Left hindlimb (tissue), 1 donor: ENCODE data around the gene DUSP10.

Experiments used
- DNase-seq: peaks from one replicate; pipeline ENCODE4 v3.0.0-alpha.2; 2018

The DUSP10 gene

DNA sequence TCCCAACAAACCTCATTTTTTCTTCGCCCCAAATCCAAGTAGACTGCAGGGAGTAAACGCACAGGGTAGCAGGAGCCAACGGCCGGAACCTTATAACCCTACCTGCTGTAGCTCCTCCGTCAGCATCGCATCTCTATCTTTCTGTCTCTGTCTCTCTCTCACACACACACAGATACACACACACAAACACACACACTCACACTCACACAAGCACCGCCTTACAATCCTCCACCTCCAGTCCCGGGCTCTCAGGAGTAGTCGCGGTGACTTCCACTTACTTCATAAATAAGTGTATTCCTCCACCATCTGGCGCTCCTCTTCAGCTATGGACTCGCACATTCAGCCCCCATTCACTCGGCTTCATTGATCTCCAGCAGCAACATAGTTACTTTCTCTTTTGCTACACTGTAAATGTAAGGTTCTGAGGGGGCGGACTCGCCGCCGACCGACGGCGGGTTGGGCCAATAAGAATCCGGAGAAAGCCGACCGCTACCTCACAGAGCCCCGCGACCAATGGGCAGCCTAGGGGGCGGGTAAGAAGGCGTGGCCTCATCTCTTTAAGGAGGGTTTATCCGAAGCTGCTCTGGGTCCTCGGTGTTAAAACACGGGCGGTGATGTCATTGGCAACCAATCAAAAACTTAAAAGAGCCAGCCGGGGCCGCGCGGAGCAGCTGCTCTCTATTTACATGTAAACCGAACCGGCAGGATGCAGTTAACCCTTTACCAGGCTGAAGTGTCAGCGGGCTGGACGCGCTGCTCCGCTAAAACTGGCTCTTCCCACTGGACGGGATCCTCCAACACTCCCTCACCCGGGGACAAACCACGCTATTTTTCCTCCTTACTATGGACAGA is at the start of gene DUSP10:
Gene DUSP10, minus strand, starts transcription at position 387 of the 852 bp plus-strand sequence. CDS start 2,345 bp downstream, outside the sequence.
- DNase-seq: peak; percentile 100

DNA sequence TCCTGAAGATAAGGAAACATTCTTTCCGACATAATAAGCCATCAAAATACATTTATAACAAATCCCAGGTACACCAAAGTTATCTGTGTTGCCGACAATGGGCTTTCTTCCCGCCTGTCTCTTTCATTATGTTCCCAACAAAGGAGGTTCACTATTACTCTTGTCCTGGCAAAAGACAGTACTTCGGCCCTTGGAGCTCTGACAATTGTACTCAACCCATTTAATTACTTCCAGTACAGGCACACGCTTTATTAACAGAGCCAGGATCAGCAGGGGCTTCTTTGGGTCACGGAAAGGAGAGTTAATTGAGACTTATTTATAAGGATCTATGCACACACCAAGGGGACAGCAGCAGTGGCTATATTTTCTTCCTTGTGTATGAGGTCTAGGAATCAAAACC is 46.6 kb upstream of the DUSP10 start:
- no peak for DNase-seq

DNA sequence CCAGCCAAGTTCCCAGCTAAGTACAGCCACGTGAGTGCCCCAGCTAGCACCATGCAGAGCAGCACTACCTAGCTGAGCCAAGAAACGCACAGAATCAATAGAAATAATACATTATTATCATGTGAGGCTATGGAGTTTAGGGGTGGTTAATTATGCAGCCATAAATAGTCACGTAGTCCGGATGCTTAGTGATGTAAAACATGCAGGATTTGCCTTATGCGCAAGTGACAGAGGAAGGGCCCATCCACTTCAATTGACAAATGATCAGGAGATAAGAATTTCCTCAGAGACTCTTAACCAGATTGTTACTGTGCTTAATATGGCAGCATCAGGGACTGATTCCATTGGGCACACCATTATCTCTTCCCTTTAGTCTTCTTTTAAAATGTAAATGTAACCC is 44.8 kb upstream of the DUSP10 start:
- DNase-seq: no peak

DNA sequence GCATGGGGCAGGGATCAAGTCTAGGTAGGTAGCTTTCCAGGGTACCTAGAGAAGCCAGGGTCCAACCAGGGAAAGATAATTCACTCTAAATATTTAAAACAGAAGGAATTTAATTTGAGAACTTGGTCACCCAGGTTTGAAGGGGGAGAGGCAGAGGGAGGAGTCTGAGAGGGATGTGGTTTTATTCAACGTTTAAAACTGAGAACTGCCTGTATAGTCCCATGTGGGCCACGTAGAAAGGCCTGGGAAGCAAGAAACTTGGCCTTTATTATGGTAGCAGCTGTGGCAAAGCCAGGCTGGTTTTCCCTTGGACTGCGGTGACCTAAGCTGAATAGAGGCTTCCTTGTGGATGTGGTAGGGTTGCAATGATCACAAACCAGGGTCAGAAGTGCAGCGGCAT is 42.0 kb upstream of the DUSP10 start:
- peak; percentile 49 for DNase-seq

DNA sequence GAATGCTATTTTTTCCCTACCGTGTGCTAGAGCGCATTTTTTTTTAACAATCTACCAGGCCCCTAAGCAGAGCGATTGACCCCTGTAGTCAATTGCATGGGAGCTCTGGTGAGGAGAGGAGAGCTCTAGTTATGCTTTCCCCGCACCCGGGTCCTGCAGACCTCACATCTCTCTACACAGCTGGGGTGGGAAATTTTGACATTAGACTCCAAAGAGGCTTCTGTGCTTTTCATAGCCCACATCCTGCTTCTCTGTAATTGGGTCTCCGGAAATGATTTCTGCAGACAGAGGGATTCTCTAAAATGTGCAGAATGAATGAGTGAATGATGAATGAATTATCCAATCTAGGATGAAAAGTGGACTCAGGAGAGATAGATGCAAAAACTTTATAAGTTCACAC is 41.5 kb upstream of the DUSP10 start:
- no peak for DNase-seq

DNA sequence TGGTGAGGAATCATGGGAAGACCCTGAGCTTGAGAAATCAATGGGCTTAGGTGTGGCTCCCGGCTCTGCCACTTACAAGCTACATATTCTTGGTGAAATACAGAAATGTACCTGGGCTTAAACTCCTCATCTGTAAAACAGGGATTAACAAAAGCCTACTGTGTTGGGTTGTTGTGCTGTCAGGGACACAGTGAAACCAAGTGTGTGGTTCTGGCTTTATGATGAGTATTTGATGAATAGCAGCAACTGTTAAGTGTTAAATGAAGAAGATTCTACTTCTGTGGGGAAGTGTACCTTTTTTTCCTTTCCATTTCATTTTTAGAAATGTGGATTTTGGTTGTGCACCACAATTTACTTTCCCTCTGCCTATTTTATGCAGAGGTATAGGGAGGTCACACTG is 41.1 kb upstream of the DUSP10 start:
- no peak for DNase-seq

DNA sequence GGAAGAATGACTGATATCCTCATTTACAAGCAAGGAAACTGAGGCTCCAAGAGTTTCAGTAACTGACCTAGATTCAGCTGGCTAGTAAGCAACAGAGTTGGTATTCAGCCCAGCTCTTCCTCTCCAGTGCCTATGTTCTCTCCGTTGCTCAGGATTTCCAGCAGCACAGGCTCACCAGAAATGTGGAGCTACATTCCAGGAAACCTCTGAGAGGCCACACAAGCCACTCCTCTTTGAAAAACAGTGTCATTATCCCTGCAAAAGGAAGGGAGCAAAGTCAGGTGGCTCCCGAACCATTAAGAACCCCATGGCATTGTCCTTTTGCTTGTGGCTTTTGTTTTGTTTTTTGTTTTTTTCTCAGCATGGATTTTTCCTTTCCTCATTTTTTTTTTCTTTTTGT is 40.6 kb upstream of the DUSP10 start:
- no peak for DNase-seq

DNA sequence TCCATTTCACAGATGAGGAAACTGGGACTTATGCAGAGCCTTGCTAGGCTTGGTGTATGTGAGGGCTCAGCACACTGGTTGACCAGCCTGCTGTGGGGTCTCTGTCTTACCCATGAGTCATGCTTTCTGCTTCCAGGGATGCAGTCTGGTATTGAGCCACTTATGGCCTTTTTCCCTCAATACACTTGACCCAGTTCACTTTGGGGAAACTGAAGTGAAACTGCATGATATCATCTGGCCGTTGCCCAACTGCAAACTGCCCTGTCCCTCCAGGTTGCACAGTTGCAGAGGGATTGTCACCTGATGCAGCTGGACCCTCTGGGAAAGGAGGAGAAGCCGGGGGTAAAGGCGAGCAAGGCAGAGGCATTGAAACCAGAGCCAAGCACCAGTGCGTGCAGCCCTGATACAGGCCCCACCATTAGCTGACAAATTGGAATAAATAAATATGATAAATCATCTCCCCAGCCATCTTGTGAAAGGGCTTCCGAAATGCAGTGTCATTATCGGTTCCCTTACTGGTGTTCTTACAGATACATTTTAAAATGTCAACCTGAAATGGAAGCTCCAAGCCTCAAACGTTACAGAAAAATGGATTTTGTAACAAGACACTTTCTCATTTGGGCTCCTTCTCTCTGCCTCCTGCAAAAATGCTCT is 39.3 kb upstream of the DUSP10 start:
- no peak for DNase-seq

DNA sequence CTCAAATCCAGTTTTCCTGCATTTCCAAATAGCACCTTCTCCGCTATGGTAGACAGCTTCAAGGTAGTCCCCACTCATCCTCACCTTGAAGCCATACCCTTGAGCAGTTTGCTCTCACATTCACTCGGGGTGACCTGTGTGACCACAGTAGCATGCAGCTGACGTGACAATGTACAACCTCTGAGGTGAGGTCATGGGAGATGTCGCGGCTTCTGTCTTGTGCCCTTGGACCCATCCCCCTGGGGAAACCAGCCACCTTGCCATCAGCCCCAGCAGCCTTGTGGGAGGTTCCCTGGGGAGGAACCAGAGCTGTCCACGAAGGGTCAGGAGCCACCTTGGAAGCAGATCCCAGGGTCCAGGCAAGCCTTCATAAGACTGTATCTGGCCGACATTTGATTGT is 38.3 kb upstream of the DUSP10 start:
- no peak for DNase-seq

DNA sequence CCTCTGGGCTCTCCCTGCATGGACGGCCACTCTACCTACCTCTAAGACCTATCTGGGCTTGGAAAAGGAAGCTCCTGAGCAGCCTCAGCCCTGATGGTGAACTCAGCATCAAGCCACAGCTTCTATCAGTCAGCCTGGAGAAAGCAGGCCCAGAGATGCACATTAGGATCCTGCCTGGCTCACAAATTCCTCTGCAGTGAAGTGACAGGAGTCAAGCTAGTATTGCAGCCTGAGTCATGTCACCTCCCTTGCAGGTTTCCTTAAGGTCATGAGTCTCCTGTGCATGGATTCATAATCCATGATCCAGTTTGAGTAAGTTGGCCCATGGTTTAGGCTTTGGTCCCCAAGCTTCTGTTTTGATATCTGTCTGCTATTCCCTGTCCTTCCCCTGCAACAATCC is 37.9 kb upstream of the DUSP10 start:
- DNase-seq: no peak

DNA sequence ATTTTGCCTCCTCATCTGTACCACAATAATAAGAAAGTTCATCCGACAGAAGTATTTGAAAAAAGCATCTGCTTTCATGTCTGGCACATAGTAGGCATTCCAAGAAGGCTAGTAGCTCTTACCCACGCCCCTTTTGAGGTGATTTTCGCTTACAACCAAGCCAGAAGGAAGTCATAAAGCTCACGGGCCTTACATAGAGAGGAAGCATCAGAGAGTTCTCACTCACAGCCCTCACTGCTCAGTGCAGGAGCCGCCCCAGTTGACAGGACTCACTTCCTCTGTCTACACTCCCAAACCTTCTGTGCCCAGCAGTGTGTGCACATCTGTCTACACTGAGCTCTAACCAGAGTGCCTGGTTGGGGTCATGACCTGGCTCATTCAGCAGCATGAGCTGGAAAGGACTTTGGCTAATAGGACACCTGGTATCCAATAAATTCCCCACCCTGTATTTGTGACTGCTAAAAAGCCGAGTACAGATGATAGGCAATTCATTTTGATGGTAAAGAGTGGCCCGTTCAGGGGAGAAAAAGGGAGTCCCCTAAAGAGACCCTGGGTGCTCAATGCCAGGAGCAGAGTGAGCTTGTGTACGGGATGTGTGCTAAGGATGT is 36.8 kb upstream of the DUSP10 start:
- DNase-seq: no peak

DNA sequence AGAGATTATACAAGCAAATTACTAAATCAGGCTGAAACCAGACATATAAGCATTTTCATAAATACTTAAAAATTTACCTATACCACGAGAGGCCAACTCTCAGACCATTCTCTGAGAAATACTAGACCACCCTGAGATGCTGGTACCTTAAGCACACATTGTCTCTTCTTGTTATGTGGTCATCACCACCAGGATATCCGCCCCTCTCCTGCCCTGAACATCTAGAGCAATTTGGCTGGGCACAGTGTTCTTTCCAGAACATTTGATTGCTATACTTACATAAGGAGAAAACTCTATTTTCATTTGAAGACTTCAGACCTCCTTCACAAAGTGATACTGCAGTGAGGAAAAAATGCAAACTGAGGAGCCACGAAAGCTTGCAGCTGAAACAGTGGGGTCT is 36.2 kb upstream of the DUSP10 start:
- no peak for DNase-seq

DNA sequence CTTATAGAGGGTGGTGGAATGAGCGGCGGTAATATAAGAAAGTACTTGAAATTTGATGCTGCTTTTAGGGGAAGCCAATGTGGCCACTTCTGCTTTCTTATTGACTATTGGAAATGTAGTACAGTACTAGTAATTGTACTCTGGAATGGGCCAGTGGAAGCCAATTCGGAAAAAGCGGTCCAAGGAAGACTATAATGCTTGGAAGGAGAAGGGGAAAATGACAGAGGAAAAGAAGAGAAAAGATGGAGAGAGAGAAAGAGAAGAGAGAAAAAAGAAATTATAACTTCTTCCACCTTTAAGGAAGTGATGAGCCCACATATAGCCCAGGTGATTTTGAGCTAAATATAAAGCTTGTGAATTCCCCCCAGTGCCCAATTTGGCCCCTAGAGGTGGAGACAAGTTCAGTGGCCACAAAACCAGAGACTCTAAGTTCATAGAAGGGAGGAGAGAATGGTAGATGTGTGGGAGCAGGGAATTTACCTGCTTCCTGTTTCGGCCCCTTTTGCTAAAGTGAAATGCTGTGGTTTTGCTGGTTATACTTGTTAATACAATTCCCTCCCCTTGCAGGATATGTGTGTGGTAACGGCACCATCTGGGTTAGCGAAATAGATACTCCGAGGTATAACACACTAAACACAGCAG is 35.7 kb upstream of the DUSP10 start:
- no peak for DNase-seq

DNA sequence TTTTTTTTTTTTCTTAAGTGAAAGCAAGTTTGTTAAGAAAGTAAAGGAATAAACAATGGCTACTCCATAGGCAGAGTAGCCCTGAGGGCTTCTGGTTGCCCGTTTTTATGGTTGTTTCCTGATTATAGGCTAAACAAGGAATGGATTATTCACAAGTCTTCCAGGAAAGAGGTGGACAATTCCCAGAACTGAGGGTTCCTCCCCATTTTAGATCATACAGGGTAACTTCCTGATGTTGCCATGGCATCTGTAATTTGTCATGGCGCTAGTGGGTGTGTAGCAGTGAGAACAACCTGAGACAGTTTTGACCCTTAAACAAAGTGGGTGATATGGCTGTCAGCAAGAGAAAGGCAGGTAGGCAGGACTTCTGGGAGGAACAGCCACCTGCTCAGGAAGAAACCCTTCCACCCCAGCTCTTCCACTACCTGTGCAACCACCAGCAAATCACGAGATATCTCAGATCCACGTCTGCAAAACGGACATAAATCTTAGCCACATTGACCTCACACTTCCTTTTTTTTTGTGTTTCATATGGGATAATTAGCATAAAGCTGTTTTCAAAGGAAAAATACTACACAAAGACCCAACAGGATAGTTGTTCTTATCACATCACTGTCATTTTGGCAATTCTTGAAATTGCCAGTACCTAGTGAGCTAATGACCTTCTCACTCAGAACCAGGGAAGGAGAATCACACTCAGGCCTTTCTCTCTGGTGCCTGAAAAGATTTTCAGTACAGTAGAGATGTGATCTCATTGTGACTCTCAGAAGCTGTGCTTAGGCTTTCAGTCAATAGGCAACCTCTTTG is 34.8 kb upstream of the DUSP10 start:
- no peak for DNase-seq

DNA sequence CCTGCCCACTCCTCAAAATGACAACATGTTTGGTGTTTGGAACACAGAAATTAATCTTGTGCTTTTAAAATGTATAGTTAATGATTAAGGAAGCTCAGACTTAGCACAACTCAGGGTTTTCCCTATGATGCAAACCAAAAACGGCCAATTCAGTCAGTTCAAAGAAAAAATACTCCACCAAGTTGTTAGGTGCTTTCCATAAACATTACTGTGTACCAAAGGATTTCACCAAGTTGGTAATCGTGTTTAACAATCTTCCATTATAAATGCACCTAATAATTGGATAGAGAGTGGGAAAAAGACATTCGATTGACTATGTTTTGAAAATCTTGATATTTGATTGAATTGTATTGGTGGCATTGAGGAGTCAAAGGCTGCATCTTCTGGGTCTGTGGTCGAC is 33.3 kb upstream of the DUSP10 start:
- DNase-seq: no peak

DNA sequence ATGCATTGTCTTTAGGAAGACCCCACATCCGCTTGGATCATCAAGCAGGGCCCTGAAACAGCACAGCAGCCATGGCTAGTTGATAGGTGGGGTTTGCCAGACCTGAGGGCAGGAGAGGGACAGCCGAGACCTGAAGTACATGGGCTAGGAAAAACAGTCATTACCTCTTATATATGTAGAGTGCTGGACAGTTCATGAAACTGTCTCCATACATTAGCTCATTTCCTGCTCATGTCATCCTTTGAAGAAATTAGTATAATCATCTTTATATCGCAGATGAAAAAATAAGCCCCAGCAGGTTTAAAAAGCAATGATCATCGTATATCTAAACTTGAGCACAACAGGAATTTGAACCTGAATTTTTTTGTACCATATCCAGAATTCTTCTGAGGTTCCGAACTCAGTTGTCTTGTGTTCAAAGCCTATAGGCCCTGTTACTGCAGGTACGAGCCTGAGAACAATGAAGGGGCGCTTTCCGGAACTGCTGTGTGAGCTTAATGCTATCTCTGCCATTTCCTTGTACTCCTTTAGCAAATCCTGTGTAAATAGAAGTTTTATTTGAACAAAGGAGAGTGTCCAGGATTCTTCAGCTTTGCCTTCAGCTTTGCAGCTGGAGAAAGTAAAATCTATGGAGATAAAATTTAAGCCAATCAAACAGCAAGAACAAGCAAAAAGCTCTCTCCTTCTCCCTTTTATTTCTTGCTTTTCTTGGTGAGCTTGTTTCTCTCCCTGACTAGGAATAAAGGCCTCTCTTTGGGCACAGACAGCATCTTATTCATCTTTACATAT is 32.4 kb upstream of the DUSP10 start:
- DNase-seq: no peak

DNA sequence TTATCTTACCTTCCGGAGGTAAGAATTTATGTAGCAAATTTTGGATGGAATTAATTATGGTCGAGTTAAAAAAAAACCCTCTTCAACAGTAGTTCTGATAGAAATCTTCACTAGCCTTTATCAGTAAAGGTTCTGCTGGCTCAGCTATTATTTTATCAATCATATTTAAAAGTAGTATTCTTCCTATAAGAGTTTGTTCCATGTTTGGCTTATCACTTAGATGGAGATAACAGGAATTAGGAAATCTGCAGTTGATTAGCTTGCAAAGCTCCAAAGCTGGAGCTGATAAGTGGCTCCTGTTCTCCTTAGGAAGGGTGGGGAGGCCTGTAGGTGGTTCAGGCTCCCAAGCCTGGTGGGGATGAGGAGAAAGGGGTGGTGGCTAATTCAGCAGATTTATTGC is 31.5 kb upstream of the DUSP10 start:
- DNase-seq: no peak

DNA sequence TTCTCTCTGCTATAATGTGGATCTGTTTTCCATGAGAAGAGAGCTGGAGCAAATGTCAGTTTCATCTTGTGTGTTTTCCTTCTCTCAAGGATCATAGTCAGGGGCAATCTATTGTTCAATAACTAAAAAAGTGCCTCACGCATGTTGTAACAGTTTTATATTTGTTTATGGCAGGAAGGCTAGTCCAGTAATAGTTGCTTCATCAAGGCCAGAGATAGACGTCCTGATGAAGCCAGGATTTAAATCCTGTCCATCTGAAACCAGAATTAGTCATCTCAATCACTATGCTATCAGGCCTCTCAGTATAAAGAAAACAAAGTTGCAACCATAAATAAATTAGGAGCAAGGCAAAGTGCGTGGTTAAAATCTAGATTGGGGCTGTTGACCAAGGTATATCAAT is 30.2 kb upstream of the DUSP10 start:
- DNase-seq: no peak

DNA sequence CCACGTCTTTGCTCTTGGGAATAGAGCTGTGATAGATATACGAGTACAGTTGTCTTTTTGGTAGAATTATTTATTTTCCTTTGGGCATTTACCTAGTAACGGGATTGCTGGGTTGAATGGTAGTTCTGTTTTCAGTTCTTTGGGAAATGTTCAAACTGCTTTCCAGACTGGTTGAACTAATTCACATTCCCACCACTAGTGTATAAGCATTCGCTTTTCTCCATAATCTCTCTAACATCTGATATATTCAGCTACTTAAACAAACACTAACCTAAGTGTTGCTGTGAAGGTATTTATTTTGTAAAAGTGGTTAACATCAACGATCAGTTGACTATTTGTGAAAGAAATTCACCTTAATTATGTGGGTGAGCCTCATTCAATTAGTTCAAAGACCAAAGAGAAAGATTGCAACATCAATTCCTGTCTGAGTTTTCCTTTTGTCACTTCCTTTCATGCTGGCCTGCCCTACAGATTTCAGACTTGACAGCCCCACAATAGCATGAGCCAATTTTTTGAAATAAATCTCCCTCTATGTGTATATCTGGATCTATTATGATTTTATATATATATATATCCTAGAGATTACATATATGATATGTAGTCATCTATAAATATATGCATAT is 26.7 kb upstream of the DUSP10 start:
- DNase-seq: no peak

DNA sequence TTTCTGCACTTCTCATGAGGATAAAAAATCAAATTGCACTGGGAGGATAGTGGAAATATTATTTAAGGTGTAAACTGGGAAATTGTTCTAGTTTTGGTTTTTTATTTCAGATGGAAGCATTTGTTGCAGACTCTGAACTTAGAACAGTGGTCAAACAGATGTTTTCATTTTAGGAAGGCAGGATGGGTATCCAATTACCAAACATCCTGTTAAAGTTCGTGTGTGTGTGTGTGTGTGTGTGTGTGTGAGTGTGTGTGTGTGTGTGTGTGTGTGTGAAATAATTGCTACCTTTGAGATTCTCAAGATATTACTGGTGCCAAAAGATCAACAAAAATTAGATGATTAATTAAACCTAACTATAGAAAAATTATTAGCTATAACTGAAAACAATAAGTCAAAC is 24.3 kb upstream of the DUSP10 start:
- DNase-seq: no peak

DNA sequence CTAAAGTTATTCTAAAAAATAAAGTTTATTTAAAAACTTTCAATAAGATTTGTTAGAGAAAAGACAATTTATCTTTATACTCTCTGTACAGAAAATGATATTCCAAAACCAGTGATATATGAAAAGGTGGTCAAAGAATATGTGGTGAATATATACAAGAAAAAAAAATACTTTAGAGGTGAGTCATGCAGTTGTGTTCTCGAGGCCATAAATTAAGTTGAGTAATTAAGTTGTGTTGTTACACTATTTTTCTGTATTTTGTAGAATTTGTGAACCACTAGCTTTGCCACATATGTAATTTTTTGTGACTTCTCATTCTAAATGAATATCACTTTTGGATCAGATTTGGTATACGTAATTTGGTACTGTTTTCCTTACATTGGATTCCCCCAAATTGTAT is 23.6 kb upstream of the DUSP10 start:
- no peak for DNase-seq
